ENCODE measurements around the gene D2HGDH. TPM values are rescaled to one million over a fixed set of nuclear protein-coding genes. Genes with fewer than 3 reads are reported as not detected.
A peak's percentile ranks its signal among the peaks of the same experiment; 100 is the strongest.

The D2HGDH gene
- total and polyA plus RNA-seq, 7 experiments from 2014 or later, result 3.5 to 49.8 (median 32.5) TPM

DNA sequence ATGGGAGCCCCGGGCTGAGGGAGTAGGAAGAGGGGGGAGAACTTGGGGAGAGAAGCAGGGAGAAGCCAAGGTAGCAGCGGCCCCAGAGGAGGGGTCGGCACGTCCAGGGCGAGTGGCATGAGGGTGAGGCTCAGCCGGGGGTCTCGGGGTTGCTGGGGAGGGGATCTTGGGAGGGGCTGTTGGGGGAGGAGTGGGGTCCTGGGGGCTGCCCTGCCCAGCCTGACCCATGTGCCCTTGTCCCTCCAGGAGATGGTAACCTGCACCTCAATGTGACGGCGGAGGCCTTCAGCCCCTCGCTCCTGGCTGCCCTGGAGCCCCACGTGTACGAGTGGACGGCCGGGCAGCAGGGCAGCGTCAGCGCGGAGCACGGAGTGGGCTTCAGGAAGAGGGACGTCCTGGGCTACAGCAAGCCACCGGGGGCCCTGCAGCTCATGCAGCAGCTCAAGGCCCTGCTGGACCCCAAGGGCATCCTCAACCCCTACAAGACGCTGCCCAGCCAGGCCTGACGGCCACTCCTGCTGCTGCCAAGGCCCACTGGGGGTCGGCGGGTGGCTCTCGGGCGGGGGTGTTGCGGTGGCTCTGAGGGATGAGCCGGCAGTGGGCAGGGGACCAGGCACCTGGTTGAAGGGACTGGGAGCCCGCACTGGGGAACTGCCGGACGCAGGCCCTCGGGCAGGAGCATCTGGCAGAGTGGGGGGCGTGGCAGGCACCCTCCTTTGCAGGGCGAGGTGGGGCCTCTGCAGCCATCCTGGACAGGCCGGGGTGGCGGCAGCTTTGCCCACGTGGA is 33.2 kb downstream of the D2HGDH start:
- DNase-seq, result peak in 1 of 9 donors; percentile 16
- H3K27me3 ChIP-seq (ENCODE audit: control insufficient read depth in 2 of 2, insufficient read depth in 2 of 2, low read length in 2 of 2), result no peaks in the 10 kb centered on the region
- Mint-ChIP-seq H3K36me3 (peaks cover 0 to 2% (median 0%) of the 10 kb centered on the region in 5 donors), H3K27ac (no peak overlapping the region), H3K9me3 (no peaks in the 10 kb centered on the region), H3K27me3 (no peaks in the 10 kb centered on the region), H3K4me1 (peaks cover 9 to 13% (median 11%) of the 10 kb centered on the region in 7 donors), H3K4me3 (no peak overlapping the region)
- H3K4me1 ChIP-seq (ENCODE audit: control insufficient read depth in 2 of 2, insufficient read depth in 2 of 2, low read length in 2 of 2), result peaks cover 3 to 23% of the 10 kb centered on the region in 2 donors
- POLR2A ChIA-PET, result no interaction called here
- H3K36me3 ChIP-seq (ENCODE audit: control insufficient read depth in 2 of 3, insufficient read depth in 3 of 3, low read length in 3 of 3), result peaks cover 0 to 5% (median 0%) of the 10 kb centered on the region in 3 experiments
- H3K4me3 ChIP-seq (ENCODE audit: low read length), result no peak overlapping the region
- ATAC-seq, result no peak
- H3K27ac ChIP-seq (ENCODE audit: low read depth, low read length), result no peak overlapping the region
- no peaks in the 10 kb centered on the region for H3K9me3 ChIP-seq (ENCODE audit: control insufficient read depth in 2 of 3, low read length in 3 of 3)
- CTCF ChIA-PET, result interaction anchor here (0.6 kb wide), 1 partner anchor 1159 kb away, joined by 3 read pairs; no protein-coding TSS in a partner anchor
- intact Hi-C loops (cut with micrococcal nuclease), result no loop called here

DNA sequence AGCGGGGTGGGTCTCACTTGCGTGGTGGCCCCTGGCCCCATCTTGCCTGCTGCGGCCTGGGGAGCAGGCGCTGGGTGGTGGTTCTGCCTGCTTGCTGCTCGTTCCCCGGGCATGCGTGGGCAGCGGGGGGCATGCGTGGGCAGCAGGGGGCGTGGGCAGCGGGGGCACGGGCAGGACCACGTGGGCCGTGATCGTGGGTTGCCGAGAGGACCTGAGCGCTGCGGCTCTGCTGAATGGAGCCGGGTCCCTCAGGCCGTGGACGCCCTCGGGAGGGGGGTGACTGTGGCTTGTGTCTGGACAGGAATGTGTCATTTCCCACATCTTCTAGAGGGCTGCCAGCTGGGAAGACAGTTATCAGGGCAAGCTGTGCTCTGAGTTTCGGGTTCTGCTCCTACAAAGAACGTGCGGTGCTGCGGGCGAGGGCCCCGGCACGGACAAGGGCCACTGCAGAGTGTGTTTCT is 33.9 kb downstream of the D2HGDH start:
- H3K36me3 Mint-ChIP-seq, result no peaks in the 10 kb centered on the region
- ATAC-seq, result no peak
- Histone ChIP-seq H3K27ac (ENCODE audit: low read depth, low read length) (no peak overlapping the region), H3K9me3 (ENCODE audit: control insufficient read depth in 2 of 3, low read length in 3 of 3) (no peaks in the 10 kb centered on the region), H3K4me3 (ENCODE audit: low read length) (no peak overlapping the region), H3K36me3 (ENCODE audit: control insufficient read depth in 2 of 3, insufficient read depth in 3 of 3, low read length in 3 of 3) (peaks cover 0 to 4% (median 0%) of the 10 kb centered on the region in 3 experiments), H3K27me3 (ENCODE audit: control insufficient read depth in 2 of 2, insufficient read depth in 2 of 2, low read length in 2 of 2) (no peaks in the 10 kb centered on the region), H3K4me1 (ENCODE audit: control insufficient read depth in 2 of 2, insufficient read depth in 2 of 2, low read length in 2 of 2) (peaks cover 8 to 25% of the 10 kb centered on the region in 2 donors)
- no peak overlapping the region for H3K27ac Mint-ChIP-seq
- CTCF ChIA-PET, result interaction anchor here (0.6 kb wide), 1 partner anchor 1159 kb away, joined by 3 read pairs; no protein-coding TSS in a partner anchor
- POLR2A ChIA-PET, result no interaction called here
- intact Hi-C loops (cut with micrococcal nuclease), result no loop called here
- H3K9me3 Mint-ChIP-seq, result no peaks in the 10 kb centered on the region
- H3K4me1 Mint-ChIP-seq, result peaks cover 6 to 14% (median 12%) of the 10 kb centered on the region in 7 donors
- no peak overlapping the region for H3K4me3 Mint-ChIP-seq
- peak in 1 of 9 donors; percentile 20 for DNase-seq
- H3K27me3 Mint-ChIP-seq, result no peaks in the 10 kb centered on the region

DNA sequence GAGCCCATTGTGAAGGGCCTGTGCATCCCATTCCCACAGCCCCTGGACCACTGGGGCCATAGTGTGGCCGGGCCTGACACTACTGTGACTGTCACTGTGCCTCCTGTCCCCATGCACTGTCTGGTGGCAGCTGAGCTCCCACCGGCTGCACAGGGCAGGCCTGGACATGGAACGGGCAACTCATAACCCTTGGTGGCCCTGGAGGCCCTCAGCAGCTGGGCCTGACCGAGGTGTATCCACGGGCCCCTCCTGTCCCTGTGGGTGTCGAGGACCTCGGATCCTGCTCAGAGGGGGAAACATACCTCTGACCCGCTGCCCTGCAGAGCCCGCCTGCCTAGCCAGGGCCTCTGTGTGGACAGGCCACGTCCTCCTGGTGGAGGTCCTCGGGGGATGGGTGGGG is 34.4 kb downstream of the D2HGDH start:
- Histone ChIP-seq H3K27me3 (ENCODE audit: control insufficient read depth in 2 of 2, insufficient read depth in 2 of 2, low read length in 2 of 2) (no peaks in the 10 kb centered on the region), H3K4me3 (ENCODE audit: low read length) (no peak overlapping the region), H3K36me3 (ENCODE audit: control insufficient read depth in 2 of 3, insufficient read depth in 3 of 3, low read length in 3 of 3) (no peaks in the 10 kb centered on the region), H3K27ac (ENCODE audit: low read depth, low read length) (no peak overlapping the region), H3K9me3 (ENCODE audit: control insufficient read depth in 2 of 3, low read length in 3 of 3) (no peaks in the 10 kb centered on the region), H3K4me1 (ENCODE audit: control insufficient read depth in 2 of 2, insufficient read depth in 2 of 2, low read length in 2 of 2) (peaks cover 8 to 19% of the 10 kb centered on the region in 2 donors)
- intact Hi-C loops (cut with micrococcal nuclease), result no loop called here
- ChIA-PET POLR2A (no interaction called here), CTCF (no interaction called here)
- Mint-ChIP-seq H3K36me3 (no peaks in the 10 kb centered on the region), H3K9me3 (no peaks in the 10 kb centered on the region), H3K4me3 (no peak overlapping the region), H3K27ac (no peak overlapping the region), H3K27me3 (no peaks in the 10 kb centered on the region), H3K4me1 (peaks cover 6 to 14% (median 12%) of the 10 kb centered on the region in 7 donors)
- ATAC-seq, result no peak
- DNase-seq, result peak in 1 of 9 donors; percentile 14

DNA sequence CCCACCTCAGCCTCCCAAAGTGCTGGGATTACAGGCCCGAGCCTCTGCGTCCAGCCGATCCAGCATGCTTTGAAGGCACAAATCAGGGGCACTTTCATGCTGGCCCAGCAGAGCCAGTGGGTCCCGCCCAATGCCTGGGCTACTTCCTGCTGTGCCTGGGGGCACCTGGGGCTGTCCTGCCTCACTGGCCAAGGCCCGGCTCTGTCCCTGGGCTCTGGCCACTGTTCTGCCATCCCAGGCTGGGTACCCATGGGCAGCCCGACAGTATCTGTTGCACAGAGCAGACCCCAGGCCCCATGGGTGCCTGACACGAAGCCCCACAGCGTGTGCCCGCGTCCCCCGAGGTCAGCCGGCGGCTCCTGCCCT is 35.4 kb downstream of the D2HGDH start:
- ChIA-PET POLR2A (no interaction called here), CTCF (no interaction called here)
- DNase-seq (peak in 1 of 9 donors; percentile 16), ATAC-seq (no peak)
- no peaks in the 10 kb centered on the region for H3K9me3 Mint-ChIP-seq
- intact Hi-C loops (cut with micrococcal nuclease), result no loop called here
- Histone ChIP-seq H3K9me3 (ENCODE audit: control insufficient read depth in 2 of 3, low read length in 3 of 3) (no peaks in the 10 kb centered on the region), H3K27ac (ENCODE audit: low read depth, low read length) (no peak overlapping the region), H3K4me3 (ENCODE audit: low read length) (no peak overlapping the region), H3K36me3 (ENCODE audit: control insufficient read depth in 2 of 3, insufficient read depth in 3 of 3, low read length in 3 of 3) (no peaks in the 10 kb centered on the region), H3K4me1 (ENCODE audit: control insufficient read depth in 2 of 2, insufficient read depth in 2 of 2, low read length in 2 of 2) (peaks cover 8 to 10% of the 10 kb centered on the region in 2 donors), H3K27me3 (ENCODE audit: control insufficient read depth in 2 of 2, insufficient read depth in 2 of 2, low read length in 2 of 2) (no peaks in the 10 kb centered on the region)
- no peaks in the 10 kb centered on the region for H3K36me3 Mint-ChIP-seq
- no peak overlapping the region for H3K27ac Mint-ChIP-seq
- peaks cover 6 to 14% (median 12%) of the 10 kb centered on the region in 7 donors for H3K4me1 Mint-ChIP-seq
- H3K27me3 Mint-ChIP-seq, result no peaks in the 10 kb centered on the region
- H3K4me3 Mint-ChIP-seq, result no peak overlapping the region

DNA sequence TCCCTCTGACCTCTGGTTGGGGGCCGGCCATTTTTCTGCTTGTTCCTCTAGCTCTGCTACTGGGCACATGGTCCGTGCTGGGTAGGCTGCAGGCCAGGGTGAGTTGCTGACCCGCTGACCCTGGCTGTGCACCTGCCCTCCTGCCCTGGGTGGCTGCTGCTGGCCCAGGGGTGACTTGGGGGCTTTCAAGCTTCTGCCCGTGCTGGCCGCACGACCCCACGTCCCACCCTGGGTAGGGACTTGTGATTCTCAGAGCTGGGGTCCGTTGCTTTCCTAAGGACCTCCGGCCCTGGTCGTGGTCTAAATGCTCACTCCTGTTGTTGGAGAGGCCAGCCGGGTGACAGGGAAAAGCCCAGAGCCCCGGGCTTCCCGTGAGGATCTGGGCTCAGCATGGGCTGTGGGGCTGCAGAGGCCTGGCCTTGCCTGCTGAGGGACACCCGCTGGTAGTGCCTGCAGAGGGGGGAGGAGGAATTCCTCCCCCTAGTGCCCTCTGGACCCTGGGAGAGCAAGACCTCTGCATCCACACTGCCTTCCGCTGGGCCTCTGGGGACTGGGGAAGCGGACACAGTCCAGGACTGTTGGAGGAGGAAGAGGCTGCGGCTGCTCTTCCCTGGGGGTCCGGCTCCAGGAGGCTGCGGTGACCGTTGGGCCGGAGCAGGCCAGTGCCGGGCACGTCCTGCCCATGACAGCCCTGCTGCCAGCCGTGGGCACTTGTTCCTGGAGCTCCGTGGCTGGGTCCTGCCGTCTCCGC is 35.9 kb downstream of the D2HGDH start:
- CTCF ChIA-PET, result no interaction called here
- H3K4me3 ChIP-seq (ENCODE audit: low read length), result no peak overlapping the region

DNA sequence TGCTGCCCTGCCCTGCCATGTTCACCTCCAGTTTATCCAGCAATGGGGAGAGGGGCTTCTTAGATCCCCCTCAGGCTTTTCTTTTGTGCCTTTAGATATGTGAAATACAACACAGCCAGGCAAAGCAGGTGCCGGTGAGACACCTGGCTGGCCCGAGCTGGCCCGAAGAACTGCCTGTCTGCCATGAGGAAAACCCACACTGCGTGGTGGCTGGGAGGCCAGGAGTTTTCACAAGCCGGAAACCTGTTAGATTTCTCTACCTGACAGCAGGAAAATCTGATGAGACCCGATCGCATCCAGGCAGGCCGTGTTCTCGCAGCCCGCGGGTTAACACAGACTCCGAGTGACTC is 36.5 kb downstream of the D2HGDH start:
- no peaks in the 10 kb centered on the region for H3K27me3 Mint-ChIP-seq
- ChIA-PET CTCF (no interaction called here), POLR2A (interaction anchor here (0.6 kb wide), 1 partner anchor 11 kb away, joined by 3 read pairs; no protein-coding TSS in a partner anchor)
- no peaks in the 10 kb centered on the region for H3K9me3 Mint-ChIP-seq
- no peaks in the 10 kb centered on the region for H3K36me3 Mint-ChIP-seq
- H3K27ac ChIP-seq (ENCODE audit: low read depth, low read length), result no peak overlapping the region
- no peak for ATAC-seq
- H3K9me3 ChIP-seq (ENCODE audit: control insufficient read depth in 2 of 3, low read length in 3 of 3), result no peaks in the 10 kb centered on the region
- no peak overlapping the region for H3K27ac Mint-ChIP-seq
- no peak for DNase-seq
- H3K4me1 Mint-ChIP-seq, result peaks cover 6 to 14% (median 12%) of the 10 kb centered on the region in 7 donors
- no peaks in the 10 kb centered on the region for H3K36me3 ChIP-seq (ENCODE audit: control insufficient read depth in 2 of 3, insufficient read depth in 3 of 3, low read length in 3 of 3)
- peak overlapping the region in 1 of 10 donors; percentile 21 for H3K4me3 Mint-ChIP-seq
- peaks cover 8 to 10% of the 10 kb centered on the region in 2 donors for H3K4me1 ChIP-seq (ENCODE audit: control insufficient read depth in 2 of 2, insufficient read depth in 2 of 2, low read length in 2 of 2)
- H3K27me3 ChIP-seq (ENCODE audit: control insufficient read depth in 2 of 2, insufficient read depth in 2 of 2, low read length in 2 of 2), result no peaks in the 10 kb centered on the region
- H3K4me3 ChIP-seq (ENCODE audit: low read length), result no peak overlapping the region
- intact Hi-C loops (cut with micrococcal nuclease), result no loop called here

More for the DNA sequence above, 35.9 kb downstream of the D2HGDH start:
- ATAC-seq (no peak), DNase-seq (peak in 1 of 9 donors; percentile 14)
- H3K27me3 ChIP-seq (ENCODE audit: control insufficient read depth in 2 of 2, insufficient read depth in 2 of 2, low read length in 2 of 2), result no peaks in the 10 kb centered on the region
- POLR2A ChIA-PET, result interaction anchor here (0.6 kb wide), 1 partner anchor 11 kb away, joined by 3 read pairs; no protein-coding TSS in a partner anchor
- Mint-ChIP-seq H3K36me3 (no peaks in the 10 kb centered on the region), H3K27ac (no peak overlapping the region), H3K4me1 (peaks cover 6 to 14% (median 12%) of the 10 kb centered on the region in 7 donors), H3K4me3 (no peak overlapping the region), H3K27me3 (no peaks in the 10 kb centered on the region), H3K9me3 (no peaks in the 10 kb centered on the region)
- no peaks in the 10 kb centered on the region for H3K9me3 ChIP-seq (ENCODE audit: control insufficient read depth in 2 of 3, low read length in 3 of 3)
- H3K36me3 ChIP-seq (ENCODE audit: control insufficient read depth in 2 of 3, insufficient read depth in 3 of 3, low read length in 3 of 3), result no peaks in the 10 kb centered on the region
- H3K27ac ChIP-seq (ENCODE audit: low read depth, low read length), result no peak overlapping the region
- intact Hi-C loops (cut with micrococcal nuclease), result no loop called here
- peaks cover 8 to 10% of the 10 kb centered on the region in 2 donors for H3K4me1 ChIP-seq (ENCODE audit: control insufficient read depth in 2 of 2, insufficient read depth in 2 of 2, low read length in 2 of 2)

Measured in naive thymus-derived CD4-positive, alpha-beta T cell (primary cell).